NOMO-1 treated with dmso at 0.1 percent for 144 hours (cell line): ENCODE measurements around the gene PZP.
"Not testable (repeated sequence)": the region's sequence is repeated elsewhere in the genome, so short reads cannot be mapped to it uniquely, and the experiment has no call there.

ENCODE experiments used
- DNase-seq: peaks from one replicate; lab custom pipeline; 2025; ENCODE audit not compliant: unreplicated experiment; lab: John Stamatoyannopoulos, UW

The PZP gene

DNA sequence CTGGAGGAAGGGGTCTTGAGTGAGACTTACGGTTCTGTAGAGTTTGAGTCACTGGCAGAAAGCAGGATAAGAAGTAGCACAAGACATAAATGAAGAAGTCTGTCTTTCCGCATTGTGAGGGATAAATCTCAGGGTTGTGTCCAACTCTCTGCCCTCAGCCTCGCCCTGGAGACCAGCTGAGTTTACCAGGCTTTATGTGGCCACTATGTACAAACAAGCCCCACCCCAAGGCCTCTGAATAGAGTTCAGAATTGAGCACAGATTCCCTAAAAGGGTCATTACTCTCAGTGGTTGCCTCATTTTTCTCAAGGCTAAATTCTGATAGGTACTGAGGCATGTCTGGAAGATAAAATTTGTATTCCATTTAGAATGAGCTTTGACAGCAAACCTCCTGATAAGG, at the start of gene PZP:
Gene PZP, minus strand, starts transcription at position 167 of the 400 bp plus-strand sequence. Its CDS starts 54 bp downstream, at position 113.
- no peak for DNase-seq

DNA sequence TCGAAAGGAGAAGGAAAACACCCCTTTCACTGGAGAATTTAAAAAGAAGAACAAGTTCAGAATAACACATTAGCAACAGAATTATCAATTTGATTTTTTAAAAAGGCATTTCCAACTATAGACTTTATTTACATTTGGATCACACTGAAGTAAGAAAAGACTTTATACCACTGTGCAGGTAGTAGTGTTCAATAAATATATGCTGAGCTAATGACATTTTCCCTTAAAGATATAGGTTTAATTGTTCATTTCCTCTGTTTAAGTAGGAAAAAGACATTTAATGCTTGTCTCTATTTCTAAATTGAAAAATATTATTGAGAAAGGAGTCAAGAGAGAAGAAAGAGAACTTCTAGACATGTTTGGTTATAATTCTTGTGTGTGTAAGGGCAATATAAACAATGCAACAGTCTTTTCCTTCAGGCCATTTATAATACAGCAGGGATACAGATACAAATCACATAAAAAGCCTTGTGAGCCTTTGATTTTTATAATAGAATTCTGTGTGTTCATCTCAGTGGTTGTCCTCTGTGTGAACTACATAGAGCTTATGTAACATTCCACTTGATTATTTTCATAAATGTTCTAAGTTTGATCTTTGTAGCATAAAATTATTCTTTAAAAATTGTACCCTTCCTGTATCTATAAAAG, 48.7 kb upstream of the PZP start:
- DNase-seq: no peak

DNA sequence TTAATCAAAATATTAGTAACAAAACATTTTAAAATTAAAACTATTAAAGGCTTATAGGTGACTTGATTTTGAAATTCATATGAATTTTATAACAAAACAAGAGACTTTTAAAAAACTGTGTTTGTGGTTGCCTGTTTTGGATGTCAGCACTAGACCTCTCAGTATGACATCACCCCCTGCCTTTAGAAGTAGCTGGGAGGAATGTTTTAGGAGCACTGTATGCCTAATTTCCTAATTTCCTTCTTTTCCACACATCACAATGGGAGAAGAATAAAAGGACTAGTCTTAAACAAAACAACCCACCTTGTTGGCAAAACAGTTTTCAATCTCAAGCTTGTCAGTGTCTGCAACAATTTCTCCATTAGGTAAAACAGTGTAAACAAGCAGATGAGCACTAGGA, 48.1 kb upstream of the PZP start:
- DNase-seq: no peak

DNA sequence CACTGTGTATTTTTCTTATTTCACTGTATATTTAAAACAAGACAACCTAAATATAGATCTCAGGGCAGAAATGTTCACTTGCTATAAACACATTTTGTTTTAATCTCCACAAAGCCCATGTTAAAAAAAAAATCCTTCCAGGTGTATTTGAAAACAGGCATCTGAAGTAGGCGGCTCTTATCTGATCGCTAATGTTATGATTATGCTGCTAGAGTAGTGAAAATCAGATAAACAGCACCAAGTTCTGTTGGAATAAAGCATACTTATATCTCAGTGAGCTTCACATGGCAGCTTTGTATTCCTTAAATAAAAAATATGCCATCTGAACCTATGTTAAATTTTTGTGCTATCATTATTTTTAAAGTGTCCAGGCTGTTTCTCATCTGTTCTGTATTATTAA, 47.6 kb upstream of the PZP start:
- no peak for DNase-seq

DNA sequence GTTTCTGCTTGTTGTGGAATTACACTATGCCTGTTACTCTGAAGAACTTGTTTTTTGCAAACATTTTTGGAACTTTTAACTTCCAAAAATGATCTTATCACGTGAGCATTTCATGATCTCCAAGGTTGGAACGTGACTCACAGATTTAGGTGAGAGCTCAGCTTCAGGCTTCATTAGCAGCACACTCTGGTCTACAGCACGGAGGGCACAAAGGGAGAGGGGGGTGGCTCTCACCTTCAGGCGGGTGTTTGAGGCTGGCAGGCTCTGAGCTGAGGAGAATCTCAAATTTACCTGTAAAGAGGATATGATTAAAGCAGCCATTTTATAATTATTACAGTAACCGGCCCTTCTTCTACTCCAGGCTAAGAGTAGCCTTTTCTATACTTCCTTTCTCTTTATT, 45.3 kb upstream of the PZP start:
- DNase-seq: no peak

DNA sequence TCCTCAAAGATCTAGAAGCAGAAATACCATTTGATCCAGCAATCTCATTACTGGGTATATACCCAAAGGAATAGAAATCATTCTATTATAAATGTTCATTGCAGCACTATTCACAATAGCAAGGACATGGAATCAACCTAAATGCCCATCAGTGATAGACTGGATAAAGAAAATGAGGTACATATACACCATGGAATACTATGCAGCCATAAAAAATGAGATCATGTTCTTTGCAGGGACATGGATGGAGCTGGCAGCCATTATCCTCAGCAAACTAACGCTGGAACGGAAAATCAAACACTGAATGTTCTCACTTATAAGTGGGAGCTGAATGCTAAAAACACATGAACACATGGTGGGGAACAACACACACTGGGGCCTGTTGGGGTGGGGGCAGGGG, 44.6 kb upstream of the PZP start:
- not testable (repeated sequence) for DNase-seq

DNA sequence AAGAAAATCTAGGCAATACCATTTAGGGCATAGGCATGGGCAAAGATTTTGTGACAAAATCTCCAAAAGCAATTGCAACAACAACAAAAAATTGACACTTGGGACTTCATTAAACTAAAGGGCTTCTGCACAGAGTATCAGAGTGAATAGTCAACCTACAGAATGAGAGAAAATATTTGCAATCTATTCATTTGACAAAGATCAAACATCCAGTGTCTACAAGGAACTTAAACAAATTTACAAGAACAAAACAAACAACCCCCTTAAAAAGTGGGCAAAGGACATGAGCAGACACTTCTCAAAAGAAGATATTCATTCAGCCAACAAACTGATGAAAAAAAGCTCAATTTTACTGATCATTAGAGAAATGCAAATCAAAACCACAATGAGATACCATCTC, 44.1 kb upstream of the PZP start:
- no peak for DNase-seq

DNA sequence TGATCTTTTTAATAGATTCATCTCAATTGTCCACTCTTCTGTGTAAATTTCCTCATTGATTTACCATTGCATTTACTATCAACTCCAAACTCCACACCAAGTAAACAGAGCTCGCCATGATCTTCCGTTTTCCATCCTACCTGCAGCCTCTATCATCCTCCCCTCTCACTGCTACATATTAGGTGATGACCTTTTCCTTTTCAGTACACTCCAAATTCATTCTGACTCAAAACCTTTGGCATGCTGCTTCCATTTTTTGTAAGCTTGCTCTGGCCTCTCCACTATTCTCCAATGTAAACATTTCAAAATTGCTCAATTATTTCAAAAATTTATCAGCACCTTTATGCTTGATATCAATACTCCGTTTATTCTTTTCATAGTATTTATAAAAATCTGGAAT, 40.2 kb upstream of the PZP start:
- no peak for DNase-seq

DNA sequence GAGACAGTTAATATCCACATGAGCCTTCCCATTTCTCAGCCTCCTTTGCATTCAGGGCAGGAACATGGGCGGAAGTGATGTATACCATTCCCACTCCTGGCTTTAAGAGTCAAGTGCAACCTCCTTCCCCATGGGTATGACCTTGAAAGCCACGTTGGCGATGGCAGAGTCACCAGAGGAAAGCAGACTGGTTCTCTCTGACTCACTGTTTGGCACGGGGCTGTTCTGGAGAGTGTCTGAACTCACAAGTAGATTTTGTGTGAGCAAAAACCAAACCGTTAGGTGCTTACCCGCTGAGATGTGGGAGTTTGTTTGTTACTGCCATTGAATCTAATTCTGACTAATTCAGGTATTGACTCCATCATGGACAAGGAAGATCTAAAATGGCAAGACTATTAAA, 36.7 kb upstream of the PZP start:
- no peak for DNase-seq

DNA sequence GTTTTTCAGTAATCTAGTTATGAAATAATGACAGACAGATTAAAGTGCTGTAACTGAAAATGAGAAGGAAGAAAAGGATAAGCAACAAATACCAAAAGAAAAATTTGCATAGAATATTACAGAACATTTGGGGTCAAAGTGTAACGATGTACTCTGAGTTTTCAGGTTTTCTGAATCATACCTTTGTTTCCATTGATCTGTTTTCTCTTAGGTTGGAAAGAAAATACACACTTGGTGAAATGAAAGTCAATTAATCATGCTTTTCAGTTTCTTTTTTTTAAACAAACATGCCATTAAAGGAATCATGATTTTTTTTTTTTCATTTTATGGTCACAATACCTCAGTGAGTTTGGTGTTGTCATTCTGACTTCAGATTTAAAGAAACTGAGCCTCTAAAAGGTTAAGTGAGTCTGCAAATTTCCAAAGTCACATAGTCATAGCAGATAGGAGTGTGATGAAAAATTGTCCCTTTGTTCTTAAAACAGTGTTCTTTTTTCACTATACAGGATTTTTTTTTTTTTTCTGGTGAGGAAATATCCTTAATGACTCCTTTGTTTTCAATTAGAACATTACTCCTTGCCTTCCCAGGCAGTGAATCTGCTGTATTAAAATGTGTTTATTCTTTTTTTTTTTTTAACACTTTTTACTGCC, 35.9 kb upstream of the PZP start:
- DNase-seq: no peak

DNA sequence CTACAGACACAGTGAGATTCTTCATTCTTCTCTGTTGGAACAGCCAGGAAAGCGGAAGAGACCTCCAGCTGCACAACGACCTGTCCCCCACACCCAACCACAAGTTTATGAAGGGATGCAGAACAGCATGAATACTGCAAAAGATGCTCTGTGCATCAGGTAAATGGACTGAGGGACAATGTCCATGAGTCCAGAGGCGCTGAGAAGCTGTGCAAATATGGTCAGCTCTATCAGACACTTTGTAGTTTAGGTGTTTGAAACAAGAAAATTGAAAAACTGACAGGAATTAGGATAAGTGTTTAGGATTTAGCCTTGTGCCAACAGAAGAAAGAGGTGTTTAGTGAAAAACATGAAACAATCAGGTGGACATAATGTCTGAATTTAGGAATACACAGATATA, 33.1 kb upstream of the PZP start:
- no peak for DNase-seq

DNA sequence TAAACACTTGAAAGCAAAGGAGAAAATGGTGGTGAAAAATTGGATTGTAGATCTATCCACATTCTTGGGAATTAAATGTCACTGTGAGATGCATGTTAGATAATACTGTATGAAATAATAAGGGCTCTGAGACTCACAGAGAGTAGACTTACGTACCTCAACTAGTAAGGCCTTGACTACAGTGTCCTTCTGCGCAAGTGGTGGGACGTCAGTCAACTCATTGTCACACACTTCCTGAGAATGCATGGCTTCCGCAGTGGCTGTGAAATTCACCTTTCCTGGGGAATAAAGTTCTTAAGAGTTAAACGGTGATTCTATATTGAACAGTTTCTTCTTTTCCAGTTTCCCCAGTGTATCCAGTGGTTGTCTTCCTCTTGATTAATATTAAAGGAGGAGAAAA, 32.6 kb upstream of the PZP start:
- DNase-seq: no peak

DNA sequence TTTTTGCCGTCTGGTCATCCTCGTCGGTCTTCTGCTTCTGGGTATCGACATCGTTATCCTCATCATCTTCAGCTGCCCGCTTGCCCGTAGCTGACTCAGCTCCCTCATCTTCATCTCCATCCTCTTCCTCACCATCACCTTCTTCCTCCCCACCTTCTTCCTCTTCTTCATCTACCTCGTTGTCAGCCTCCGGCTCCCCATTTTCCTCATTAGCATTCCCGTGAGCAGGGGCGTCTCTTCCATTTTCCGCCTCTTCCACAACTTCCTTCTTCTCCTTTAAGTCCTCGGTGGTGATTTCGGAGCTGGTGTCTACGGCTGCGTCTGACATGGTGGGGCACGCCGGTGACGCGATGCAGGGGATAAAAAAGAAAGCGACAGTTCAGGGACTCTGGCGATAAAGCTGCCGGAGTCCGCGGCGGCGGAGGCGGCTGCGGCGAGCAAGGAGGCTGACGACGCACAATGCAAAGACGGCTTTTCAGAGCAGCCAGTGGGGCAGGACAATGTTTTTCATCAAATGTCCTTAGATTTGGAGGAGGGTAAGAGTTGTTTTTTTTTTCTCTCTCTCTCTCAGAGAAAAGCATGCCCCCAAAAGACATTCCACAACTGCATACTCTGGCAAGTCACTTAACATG, 31.9 kb upstream of the PZP start:
- DNase-seq: not testable (repeated sequence)

DNA sequence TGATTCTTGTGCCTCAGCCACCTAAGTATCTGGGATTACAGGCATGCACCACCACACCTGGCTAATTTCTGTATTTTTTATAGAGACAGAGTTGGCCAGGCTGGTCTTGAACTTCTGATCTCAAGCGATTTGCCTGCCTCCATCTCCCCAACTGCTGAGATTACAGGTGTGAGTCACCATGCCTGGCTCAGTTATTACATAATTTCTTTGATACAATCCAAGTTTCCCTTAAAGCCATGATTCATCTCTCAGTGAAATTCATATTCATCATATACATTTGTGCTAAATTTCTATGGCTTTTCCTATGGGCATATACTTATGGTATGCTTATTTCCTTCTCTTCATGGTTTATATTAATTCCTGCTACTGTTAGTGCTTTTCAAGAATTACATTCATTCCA, 29.1 kb upstream of the PZP start:
- no peak for DNase-seq

DNA sequence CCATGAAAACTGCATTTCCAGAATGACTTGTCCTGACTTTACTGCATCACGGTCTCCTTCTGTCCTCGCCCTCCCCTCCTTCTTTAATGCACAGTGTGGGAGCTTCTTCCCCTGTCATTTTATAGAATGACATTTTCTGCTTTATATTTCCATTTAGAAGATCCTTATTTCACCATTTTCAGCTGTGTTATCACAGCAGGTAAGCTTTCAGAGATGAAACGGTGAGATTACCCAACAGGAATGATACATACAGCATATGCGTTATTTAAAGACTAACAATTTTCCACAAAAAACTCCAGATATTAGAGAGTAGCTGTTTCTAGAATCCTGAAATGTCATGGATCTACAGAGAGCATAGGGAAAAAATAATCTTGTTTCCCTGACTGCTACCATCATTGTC, 27.3 kb upstream of the PZP start:
- no peak for DNase-seq

DNA sequence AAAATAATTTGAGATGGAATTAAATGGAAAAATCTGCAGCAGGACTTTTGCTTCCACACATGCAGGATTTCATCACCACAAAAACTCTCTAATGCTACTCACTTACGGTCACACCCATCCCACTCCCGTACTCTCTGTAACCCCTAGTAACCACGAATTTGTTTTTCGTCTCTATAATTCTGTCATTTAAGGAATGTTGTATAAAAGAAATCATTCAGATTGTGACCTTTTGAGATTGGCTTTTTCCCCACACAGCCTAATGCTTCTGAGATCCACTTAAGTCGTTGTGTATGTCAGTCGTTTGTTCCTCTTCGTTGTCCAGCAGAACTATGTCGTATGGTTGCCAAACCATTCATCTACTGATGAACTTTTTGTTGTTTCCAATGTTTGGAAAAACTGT, 19.8 kb upstream of the PZP start:
- no peak for DNase-seq

DNA sequence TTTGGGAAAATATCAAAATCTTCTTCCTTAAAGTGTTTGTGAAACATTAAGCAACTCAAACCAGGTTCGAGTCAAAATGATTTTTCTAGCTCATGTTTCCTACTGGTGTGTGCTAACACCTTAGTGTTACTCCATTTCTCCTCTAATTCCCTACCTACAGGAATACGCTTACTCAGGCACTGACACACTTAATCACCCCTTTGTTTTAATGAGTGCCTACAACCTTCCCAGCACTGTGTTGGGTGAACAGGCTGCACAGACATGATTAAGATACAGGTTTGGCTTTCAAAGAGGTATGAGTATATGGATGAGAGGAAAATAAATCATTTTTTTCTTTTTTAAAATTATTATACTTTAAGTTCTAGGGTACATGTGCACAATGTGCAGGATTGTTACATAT, 15.6 kb upstream of the PZP start:
- no peak for DNase-seq

DNA sequence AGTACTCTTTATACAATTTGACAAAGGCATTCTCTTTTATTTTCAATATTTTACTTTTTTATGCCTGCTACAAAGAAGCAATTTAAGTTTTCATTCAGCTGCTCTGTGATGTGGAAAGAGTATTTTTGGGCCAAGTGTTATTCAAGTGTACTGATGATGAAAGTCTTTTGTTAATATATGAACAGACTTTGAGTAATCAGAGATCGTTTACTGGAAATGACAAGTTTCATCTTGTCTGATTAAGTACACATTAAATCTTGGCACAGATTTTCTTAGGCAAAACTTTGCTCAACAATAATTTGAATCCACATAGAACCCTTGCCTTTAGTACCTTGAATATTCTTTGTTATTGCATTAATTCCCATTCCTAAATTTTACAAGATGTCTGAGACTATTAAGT, 13.3 kb upstream of the PZP start:
- no peak for DNase-seq

DNA sequence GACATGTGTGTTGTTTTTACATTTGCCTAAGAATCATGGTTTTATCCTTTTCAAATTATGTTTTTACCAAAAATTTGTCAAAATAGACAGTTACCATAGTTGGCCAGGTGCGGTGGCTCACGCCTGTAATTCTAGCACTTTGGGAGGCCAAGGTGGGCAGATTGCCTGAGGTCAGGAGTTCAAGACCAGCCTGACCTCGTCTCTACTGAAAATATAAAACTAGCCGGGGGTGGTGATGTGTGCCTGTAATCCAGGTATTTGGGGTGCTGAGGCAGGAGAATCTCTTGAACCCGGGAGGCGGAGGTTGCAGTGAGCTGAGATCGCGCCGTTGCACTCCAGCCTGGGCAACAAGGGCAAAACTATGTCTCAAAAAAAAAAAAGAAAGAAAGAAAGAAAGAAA, 12.8 kb upstream of the PZP start:
- DNase-seq: not testable (repeated sequence)

DNA sequence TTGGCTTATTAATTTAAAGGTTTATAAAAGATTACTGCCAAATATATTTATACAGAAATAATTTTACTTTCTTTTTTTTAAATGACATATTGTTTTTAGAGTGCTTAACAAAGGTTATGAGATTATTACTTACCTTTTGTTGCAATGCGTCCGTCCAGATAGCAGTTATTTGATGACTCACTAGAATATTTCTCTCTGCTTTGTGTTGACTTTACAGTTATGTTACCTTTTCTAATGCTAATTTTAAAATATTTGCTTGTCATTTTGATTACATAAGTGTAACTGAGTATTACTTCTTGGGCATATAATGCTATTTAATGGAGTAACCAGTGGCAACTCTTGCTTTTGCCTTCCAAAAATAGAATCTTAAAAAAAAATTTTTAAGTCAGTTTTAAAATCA, 6.3 kb upstream of the PZP start:
- DNase-seq: no peak

DNA sequence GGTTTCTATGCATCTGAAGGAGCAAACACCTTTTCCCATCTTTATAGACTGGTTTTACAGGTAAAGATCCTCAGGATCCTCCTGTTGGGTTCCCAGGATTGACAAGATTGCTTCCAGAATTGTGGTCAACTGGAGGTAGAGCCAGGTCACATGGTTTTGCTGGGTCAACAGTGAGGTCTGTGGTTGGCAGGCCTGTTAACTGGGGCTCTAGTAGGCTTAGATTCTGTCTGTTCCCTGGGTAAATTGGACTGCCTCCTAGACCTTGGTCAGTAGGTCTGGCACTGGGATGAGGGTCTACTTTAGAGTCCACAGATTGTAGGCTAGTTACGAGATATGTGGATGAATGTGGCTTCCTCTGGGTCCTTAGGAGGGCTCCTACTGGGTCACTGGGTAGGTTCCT, 3.5 kb upstream of the PZP start:
- DNase-seq: no peak

DNA sequence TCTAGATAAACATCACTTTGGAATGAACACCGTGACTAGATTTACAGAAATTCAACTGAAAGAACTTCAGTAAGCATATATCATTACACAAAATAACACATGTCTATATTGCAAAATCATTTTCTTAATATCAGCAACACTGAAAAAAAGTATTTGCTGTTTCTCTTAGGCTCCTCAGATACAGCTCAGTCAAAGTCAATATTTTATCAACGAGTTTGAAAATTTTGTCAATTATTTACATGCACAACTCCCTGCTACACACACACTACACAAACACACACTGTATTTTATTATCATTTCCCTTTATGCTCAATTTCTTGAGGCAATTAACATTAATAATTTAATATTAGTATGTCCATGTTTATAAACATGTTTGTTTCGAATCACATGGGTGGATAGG, 3.8 kb downstream of the PZP start:
- DNase-seq: no peak

DNA sequence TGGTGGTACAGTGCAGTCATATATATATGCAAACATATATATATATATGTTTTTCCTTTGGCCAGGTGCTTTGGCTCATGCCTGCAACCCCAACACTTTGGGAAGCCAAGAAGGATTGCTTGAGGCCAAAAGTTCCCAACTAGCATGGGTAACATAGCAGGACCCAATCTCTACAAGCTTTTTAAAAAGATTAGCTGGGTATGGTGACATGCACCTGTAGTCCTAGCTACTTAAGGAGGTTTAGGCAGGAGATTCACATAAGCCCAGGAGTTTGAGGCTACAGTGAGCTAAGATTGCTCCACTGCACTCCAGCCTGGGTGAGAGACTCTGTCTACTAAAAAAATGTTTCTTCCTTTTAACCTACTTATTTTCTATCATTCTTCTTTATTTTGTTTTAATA, 10.2 kb downstream of the PZP start:
- DNase-seq: no peak
